H1 (cell line): Measurements from ENCODE around the gene IL17A. TPM values are rescaled to one million over a fixed set of nuclear protein-coding genes. Genes with fewer than 3 reads are reported as not detected.

Experiments
- ATF3 ChIP-seq: IDR thresholded peaks from 2 replicates; pipeline ENCODE4 v1.6.1; 2011; ENCODE audit warnings: low read depth, mild to moderate bottlenecking, low read length; ENCODE audit not compliant: insufficient read depth
- ZNF274 ChIP-seq: IDR thresholded peaks from 2 replicates; pipeline ENCODE4 v1.7.0; 2012; ENCODE audit warnings: low read length, borderline replicate concordance; ENCODE audit errors: extremely low read depth
- polyA plus RNA-seq, 7 experiments: library from polyadenylated mRNA; depleted of rRNA in 3 of 7; stranded (reverse) in 5 of 7; unstranded in 2 of 7; fragments of >200 nt in 5 of 7; fragments of 200-250 nt in 2 of 7; gene quantifications; 1 replicate in 5 of 7; 2 replicates in 1 of 7; 4 replicates in 1 of 7; pipeline versions ENCODE4 v1.2.1 to v1.2.3, GENCODE V29; 2011 to 2013; ENCODE audit warnings: missing spikeins in 2 of 7, mixed read lengths in 2 of 7
- total RNA-seq: library from RNA; stranded (reverse); fragmentation: NEBNext Ultra II Directional; extraction: Animal tissue kit (Norgen Biotek cat#: 25700); gene quantifications from 2 replicates; pipeline ENCODE4 v1.2.1, GENCODE V29; 2021
- TF ChIP-seq, protein P1 (sequence below): fragments of 300-600 bp; sonication (generic); IDR thresholded peaks from 2 replicates; pipeline ENCODE4 v1.7.1; 2012; ENCODE audit warnings: low read length, moderate library complexity, mild to moderate bottlenecking, inconsistent platforms; ENCODE audit not compliant: insufficient replicate concordance

The IL17A gene
- total and polyA plus RNA-seq, 2 of the 8 experiments (the other 6 are each of a cell fraction or from before 2014, with no cell fraction given): not detected

- TF ChIP-seq, protein P1, sequence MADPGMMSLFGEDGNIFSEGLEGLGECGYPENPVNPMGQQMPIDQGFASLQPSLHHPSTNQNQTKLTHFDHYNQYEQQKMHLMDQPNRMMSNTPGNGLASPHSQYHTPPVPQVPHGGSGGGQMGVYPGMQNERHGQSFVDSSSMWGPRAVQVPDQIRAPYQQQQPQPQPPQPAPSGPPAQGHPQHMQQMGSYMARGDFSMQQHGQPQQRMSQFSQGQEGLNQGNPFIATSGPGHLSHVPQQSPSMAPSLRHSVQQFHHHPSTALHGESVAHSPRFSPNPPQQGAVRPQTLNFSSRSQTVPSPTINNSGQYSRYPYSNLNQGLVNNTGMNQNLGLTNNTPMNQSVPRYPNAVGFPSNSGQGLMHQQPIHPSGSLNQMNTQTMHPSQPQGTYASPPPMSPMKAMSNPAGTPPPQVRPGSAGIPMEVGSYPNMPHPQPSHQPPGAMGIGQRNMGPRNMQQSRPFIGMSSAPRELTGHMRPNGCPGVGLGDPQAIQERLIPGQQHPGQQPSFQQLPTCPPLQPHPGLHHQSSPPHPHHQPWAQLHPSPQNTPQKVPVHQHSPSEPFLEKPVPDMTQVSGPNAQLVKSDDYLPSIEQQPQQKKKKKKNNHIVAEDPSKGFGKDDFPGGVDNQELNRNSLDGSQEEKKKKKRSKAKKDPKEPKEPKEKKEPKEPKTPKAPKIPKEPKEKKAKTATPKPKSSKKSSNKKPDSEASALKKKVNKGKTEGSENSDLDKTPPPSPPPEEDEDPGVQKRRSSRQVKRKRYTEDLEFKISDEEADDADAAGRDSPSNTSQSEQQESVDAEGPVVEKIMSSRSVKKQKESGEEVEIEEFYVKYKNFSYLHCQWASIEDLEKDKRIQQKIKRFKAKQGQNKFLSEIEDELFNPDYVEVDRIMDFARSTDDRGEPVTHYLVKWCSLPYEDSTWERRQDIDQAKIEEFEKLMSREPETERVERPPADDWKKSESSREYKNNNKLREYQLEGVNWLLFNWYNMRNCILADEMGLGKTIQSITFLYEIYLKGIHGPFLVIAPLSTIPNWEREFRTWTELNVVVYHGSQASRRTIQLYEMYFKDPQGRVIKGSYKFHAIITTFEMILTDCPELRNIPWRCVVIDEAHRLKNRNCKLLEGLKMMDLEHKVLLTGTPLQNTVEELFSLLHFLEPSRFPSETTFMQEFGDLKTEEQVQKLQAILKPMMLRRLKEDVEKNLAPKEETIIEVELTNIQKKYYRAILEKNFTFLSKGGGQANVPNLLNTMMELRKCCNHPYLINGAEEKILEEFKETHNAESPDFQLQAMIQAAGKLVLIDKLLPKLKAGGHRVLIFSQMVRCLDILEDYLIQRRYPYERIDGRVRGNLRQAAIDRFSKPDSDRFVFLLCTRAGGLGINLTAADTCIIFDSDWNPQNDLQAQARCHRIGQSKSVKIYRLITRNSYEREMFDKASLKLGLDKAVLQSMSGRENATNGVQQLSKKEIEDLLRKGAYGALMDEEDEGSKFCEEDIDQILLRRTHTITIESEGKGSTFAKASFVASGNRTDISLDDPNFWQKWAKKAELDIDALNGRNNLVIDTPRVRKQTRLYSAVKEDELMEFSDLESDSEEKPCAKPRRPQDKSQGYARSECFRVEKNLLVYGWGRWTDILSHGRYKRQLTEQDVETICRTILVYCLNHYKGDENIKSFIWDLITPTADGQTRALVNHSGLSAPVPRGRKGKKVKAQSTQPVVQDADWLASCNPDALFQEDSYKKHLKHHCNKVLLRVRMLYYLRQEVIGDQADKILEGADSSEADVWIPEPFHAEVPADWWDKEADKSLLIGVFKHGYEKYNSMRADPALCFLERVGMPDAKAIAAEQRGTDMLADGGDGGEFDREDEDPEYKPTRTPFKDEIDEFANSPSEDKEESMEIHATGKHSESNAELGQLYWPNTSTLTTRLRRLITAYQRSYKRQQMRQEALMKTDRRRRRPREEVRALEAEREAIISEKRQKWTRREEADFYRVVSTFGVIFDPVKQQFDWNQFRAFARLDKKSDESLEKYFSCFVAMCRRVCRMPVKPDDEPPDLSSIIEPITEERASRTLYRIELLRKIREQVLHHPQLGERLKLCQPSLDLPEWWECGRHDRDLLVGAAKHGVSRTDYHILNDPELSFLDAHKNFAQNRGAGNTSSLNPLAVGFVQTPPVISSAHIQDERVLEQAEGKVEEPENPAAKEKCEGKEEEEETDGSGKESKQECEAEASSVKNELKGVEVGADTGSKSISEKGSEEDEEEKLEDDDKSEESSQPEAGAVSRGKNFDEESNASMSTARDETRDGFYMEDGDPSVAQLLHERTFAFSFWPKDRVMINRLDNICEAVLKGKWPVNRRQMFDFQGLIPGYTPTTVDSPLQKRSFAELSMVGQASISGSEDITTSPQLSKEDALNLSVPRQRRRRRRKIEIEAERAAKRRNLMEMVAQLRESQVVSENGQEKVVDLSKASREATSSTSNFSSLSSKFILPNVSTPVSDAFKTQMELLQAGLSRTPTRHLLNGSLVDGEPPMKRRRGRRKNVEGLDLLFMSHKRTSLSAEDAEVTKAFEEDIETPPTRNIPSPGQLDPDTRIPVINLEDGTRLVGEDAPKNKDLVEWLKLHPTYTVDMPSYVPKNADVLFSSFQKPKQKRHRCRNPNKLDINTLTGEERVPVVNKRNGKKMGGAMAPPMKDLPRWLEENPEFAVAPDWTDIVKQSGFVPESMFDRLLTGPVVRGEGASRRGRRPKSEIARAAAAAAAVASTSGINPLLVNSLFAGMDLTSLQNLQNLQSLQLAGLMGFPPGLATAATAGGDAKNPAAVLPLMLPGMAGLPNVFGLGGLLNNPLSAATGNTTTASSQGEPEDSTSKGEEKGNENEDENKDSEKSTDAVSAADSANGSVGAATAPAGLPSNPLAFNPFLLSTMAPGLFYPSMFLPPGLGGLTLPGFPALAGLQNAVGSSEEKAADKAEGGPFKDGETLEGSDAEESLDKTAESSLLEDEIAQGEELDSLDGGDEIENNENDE: no peak
- no peak for TF ChIP-seq ATF3
- TF ChIP-seq ZNF274: no peak
- TF ChIP-seq, all 59 proteins: peak for 0
These were observed 18.9 kb upstream of the IL17A start (continued) for GRCh38 chr6:52167267-52167666.
